ENCODE data around the gene NKPD1.
A peak's percentile ranks its signal among the peaks of the same experiment; 100 is the strongest.

Gene NKPD1

DNA sequence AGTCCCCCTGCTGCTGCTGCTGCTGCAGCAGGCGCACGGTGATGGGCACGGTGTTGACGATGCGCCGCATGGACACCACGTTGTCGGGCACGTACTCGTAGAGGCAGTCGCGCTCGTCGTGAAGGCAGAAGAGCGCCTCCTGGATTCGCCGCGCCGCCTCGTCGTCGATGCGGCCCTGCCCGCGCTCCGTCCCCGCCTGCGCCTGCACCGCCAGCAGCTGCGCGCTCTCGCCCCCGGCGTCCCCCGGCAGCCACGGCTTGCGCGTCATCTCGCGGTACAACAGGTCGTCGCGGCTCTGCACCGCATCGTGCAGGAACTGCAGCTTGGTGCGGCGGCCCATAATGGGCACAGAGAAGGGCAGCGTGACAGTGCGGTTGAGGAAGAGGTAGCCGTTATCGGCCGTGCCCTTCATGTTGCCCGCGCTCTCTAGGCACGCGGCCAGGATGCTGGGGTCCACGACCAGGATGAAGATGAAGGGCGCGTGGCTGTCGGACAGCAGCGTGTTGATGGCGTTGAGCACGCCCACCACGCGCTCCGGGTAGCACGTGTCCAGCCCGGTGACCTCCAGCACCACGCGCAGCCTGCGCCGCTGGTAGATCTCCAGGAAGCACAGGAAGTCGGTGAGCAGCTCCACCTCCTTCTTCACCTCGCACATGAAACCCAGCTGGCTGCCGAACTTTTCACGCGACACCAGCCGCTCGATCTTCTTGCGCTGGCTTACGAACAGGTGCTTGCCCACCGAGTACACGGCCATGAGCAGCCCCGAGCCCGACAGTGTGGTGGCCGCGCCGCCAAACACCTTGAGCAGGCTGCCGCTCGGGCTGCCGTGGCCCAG, 8.1 kb downstream of the NKPD1 start:
- H3K36me3 Mint-ChIP-seq, result no peaks in the 10 kb centered on the region
- no peaks in the 10 kb centered on the region for H3K9me3 Mint-ChIP-seq (ENCODE audit: low read depth)
- H3K4me1 Mint-ChIP-seq (ENCODE audit: low read depth), result peaks cover 22% of the 10 kb centered on the region
- peak overlapping the region; percentile 66 for H3K27ac Mint-ChIP-seq
- H3K4me3 Mint-ChIP-seq, result peak overlapping the region; percentile 78
- no peaks in the 10 kb centered on the region for H3K27me3 Mint-ChIP-seq

- Mint-ChIP-seq H3K27ac (peak overlapping the region; percentile 28), H3K9me3 (ENCODE audit: low read depth) (no peaks in the 10 kb centered on the region), H3K36me3 (no peaks in the 10 kb centered on the region), H3K4me3 (peak overlapping the region; percentile 64), H3K27me3 (no peaks in the 10 kb centered on the region), H3K4me1 (ENCODE audit: low read depth) (peaks cover 22% of the 10 kb centered on the region)
Observed at GRCh38 chr19:45151821-45152503, 8.8 kb downstream of the NKPD1 start.

GRCh38 chr19:45151320-45151719, 9.5 kb downstream of the NKPD1 start:
- H3K27me3 Mint-ChIP-seq, result no peaks in the 10 kb centered on the region
- peaks cover 22% of the 10 kb centered on the region for H3K4me1 Mint-ChIP-seq (ENCODE audit: low read depth)
- H3K4me3 Mint-ChIP-seq, result peak overlapping the region; percentile 64
- H3K9me3 Mint-ChIP-seq (ENCODE audit: low read depth), result no peaks in the 10 kb centered on the region
- no peaks in the 10 kb centered on the region for H3K36me3 Mint-ChIP-seq
- peak overlapping the region; percentile 28 for H3K27ac Mint-ChIP-seq

DNA sequence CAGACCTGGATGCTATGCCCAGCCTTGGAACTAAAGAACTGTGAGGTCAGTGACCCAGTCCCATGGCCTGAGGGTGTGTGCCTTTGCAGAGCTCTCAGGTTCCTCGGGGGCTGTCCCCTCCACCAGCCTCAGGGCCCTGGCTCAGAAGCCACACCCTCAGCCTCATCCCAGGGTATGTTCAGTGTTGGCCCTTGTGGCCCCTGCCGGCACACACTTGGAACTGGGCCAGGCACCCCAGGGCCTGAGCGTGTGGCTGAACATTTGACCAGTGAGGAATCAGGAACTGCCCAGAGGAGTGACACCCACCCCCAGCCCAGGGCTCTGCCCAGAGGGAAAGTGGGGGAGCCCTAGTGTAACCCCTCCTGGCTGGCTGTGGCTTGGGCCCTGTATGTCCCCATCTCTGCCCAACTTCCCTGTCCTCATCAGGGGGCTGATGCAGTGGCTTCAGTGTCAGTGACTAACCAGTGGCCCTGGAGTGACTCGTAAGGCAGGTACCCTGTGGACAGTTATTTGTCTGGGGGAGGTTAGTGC, 10.0 kb downstream of the NKPD1 start:
- H3K9me3 Mint-ChIP-seq (ENCODE audit: low read depth), result no peaks in the 10 kb centered on the region
- H3K4me1 Mint-ChIP-seq (ENCODE audit: low read depth), result peaks cover 22% of the 10 kb centered on the region
- H3K27me3 Mint-ChIP-seq, result no peaks in the 10 kb centered on the region
- no peaks in the 10 kb centered on the region for H3K36me3 Mint-ChIP-seq
- peak overlapping the region; percentile 64 for H3K4me3 Mint-ChIP-seq
- H3K27ac Mint-ChIP-seq, result no peak overlapping the region

GRCh38 chr19:45150180-45150579, 10.6 kb downstream of the NKPD1 start:
- no peak overlapping the region for H3K27ac Mint-ChIP-seq
- H3K36me3 Mint-ChIP-seq, result no peaks in the 10 kb centered on the region
- no peak overlapping the region for H3K4me3 Mint-ChIP-seq
- H3K9me3 Mint-ChIP-seq (ENCODE audit: low read depth), result no peaks in the 10 kb centered on the region
- H3K4me1 Mint-ChIP-seq (ENCODE audit: low read depth), result peaks cover 22% of the 10 kb centered on the region
- H3K27me3 Mint-ChIP-seq, result no peaks in the 10 kb centered on the region

DNA sequence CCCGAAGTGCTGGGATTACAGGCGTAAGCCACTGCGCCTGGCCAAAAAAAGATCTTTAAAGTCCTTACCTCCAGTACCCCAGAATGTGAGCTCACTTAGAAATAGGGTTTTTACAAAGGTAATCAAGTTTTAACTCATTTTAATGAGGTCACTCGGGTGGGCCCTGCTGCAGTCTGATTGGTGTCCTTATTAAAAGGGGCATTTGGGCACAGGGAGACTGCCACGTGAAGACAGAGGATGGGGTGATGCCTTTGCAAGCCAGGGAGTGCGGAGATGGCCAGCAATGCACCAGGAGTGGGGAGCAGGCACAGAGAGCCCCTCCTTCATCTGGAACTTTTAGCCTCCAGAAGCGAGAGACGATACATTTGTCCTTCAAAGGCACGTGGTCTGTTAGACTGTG, 11.7 kb downstream of the NKPD1 start:
- Mint-ChIP-seq H3K27me3 (no peaks in the 10 kb centered on the region), H3K36me3 (no peaks in the 10 kb centered on the region), H3K9me3 (ENCODE audit: low read depth) (no peaks in the 10 kb centered on the region), H3K4me3 (no peak overlapping the region), H3K4me1 (ENCODE audit: low read depth) (peaks cover 18% of the 10 kb centered on the region), H3K27ac (no peak overlapping the region)

DNA sequence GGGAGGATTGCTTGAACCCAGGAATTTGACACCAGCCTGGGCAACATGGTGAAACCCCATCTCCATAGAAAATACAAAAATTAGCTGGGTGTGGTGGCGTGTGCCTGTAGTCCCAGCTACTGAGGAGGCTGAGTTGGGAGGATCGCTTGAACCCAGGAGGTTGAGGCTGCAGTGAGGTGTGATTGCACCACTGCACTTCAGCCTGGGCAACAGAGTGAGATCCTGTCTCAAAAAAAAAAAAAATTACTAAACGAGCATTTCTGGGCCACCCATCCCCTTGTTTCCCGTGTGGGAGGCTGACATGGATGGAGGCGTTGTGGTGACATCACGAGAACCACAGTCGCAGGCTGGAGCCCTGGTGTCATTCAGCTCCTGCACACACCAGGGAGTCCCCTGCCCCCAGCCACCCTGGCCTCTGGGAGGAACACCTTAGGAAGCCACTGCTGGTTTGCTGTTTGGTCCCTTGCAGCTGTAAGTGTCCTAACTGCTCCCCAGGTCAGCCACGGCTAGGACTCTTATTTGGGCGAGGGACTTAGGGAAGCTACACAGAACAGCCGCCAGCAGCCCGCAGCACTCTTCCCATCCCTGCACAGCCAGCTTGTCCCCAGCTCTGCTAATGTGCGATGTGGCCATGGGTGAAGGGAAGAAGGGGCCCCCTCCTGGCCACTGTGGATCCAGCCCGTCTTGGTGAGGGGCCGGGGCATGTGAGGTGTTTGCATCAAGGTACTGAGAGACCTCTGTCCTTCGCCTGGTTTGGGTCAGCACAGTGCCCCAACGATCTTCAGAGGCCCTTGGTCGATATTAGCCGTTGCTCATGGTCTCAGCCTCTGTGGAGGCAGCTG, 12.7 kb downstream of the NKPD1 start:
- Mint-ChIP-seq H3K4me1 (ENCODE audit: low read depth) (peaks cover 14% of the 10 kb centered on the region), H3K36me3 (peaks cover under 1% of the 10 kb centered on the region), H3K9me3 (ENCODE audit: low read depth) (no peaks in the 10 kb centered on the region), H3K4me3 (no peak overlapping the region), H3K27ac (no peak overlapping the region), H3K27me3 (no peaks in the 10 kb centered on the region)

GRCh38 chr19:45146741-45147205, 14.0 kb downstream of the NKPD1 start:
- no peak overlapping the region for H3K27ac Mint-ChIP-seq
- H3K4me1 Mint-ChIP-seq (ENCODE audit: low read depth), result peaks cover 10% of the 10 kb centered on the region
- no peaks in the 10 kb centered on the region for H3K9me3 Mint-ChIP-seq (ENCODE audit: low read depth)
- H3K4me3 Mint-ChIP-seq, result no peak overlapping the region
- peaks cover 2% of the 10 kb centered on the region for H3K36me3 Mint-ChIP-seq
- H3K27me3 Mint-ChIP-seq, result no peaks in the 10 kb centered on the region

DNA sequence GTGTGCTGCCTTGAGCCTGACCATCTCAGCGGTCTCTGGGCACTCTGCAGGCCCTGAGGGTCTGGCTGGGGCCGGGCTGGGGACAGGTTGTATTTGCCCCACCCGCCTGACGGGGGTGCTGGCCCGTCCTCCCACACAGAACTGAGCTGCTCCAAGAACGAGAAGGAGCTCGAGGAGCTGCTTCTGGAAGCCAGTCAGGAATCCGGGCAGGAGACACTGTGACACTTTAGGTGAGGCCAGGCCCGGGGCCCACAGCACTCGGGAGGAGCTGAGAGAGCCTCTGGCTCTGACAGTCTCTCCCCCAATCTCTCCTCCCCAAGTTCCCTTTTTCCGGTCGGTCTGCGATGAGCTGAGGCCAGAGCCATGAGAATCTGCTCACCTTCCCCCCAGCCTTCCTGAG, 14.5 kb downstream of the NKPD1 start:
- Mint-ChIP-seq H3K4me3 (no peak overlapping the region), H3K9me3 (ENCODE audit: low read depth) (no peaks in the 10 kb centered on the region), H3K4me1 (ENCODE audit: low read depth) (peaks cover 6% of the 10 kb centered on the region), H3K27ac (no peak overlapping the region), H3K36me3 (peaks cover 2% of the 10 kb centered on the region), H3K27me3 (no peaks in the 10 kb centered on the region)

DNA sequence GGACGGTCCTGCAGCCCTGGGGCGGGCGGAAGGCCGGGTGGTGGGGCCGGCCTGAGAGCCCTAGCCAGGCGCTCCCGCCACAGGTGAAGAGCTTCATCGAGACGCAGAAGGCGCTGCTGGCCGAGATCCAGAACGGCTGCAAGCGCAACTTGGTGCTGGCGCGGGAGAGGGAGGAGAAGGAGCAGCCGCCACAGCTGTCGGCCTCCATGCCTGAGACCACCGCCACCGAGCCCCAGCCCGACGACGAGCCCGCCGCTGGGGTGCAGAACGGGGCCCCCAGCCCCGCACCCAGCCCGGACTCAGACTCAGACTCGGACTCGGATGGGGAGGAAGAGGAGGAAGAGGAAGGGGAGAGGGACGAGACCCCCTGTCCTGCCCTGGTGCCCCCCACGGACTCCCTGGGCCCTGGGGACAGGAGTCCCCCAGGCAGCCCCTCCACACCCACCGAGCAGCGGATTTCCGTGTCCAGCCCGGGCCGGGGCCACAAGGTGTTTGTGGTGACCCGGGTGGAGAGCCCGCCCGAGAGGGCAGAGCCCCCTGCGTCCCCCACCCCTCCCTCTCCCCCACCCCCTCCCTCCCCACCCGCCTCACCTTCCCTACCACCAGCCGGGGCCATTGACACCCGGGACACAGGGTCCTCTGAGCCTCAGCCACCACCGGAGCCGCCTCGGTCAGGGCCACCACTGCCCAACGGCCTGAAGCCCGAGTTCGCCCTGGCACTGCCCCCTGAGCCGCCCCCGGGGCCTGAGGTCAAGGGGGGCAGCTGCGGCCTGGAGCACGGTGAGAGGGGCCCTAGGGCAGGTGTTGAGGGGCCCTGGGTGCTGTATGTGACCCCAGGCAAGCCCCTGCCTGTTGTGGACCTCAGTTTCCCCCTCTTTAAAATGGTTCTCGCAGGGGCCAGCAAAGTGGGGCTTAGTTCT, 15.3 kb downstream of the NKPD1 start:
- H3K27ac Mint-ChIP-seq, result no peak overlapping the region
- H3K27me3 Mint-ChIP-seq, result no peaks in the 10 kb centered on the region
- peaks cover 6% of the 10 kb centered on the region for H3K4me1 Mint-ChIP-seq (ENCODE audit: low read depth)
- peaks cover 2% of the 10 kb centered on the region for H3K36me3 Mint-ChIP-seq
- H3K9me3 Mint-ChIP-seq (ENCODE audit: low read depth), result no peaks in the 10 kb centered on the region
- no peak overlapping the region for H3K4me3 Mint-ChIP-seq

GRCh38 chr19:45144431-45145269, 16.1 kb downstream of the NKPD1 start:
- H3K9me3 Mint-ChIP-seq (ENCODE audit: low read depth), result no peaks in the 10 kb centered on the region
- peaks cover 2% of the 10 kb centered on the region for H3K36me3 Mint-ChIP-seq
- H3K27me3 Mint-ChIP-seq, result no peaks in the 10 kb centered on the region
- peaks cover 6% of the 10 kb centered on the region for H3K4me1 Mint-ChIP-seq (ENCODE audit: low read depth)
- H3K4me3 Mint-ChIP-seq, result no peak overlapping the region
- no peak overlapping the region for H3K27ac Mint-ChIP-seq

- Mint-ChIP-seq H3K4me3 (no peak overlapping the region), H3K27me3 (no peaks in the 10 kb centered on the region), H3K36me3 (peaks cover 2% of the 10 kb centered on the region), H3K9me3 (ENCODE audit: low read depth) (no peaks in the 10 kb centered on the region), H3K4me1 (ENCODE audit: low read depth) (no peaks in the 10 kb centered on the region), H3K27ac (no peak overlapping the region)
Observed at GRCh38 chr19:45142726-45143110, 18.1 kb downstream of the NKPD1 start.

DNA sequence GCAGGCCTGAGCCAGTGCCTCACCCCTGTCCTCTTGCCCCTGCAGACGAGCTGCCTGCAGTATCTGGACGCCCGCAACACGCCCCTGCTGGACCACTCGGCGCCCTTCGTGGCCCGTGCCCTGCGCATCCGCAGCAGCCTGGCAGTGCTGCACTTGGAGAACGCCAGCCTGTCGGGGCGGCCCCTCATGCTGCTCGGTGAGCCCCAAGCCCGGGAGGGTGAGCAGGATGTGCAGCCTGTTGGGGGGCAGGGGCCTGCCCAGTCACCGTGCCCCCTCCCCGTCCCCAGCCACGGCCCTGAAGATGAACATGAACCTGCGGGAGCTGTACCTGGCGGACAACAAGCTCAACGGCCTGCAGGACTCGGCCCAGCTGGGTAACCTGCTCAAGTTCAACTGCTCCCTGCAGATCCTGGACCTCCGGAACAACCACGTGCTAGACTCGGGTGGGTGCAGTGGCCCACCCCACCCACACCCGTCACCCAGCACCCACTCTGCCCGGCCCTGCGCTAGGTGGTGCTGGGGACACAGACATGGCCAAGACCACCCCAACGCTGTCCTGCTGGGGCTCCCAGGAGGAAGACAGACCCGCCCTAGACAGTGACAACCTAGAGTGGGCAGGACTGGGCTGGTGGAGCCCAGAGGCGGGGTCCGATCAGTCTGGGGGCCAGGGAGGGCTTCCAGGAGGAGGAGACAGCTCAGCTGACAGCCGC, 18.6 kb downstream of the NKPD1 start:
- H3K9me3 Mint-ChIP-seq (ENCODE audit: low read depth), result no peaks in the 10 kb centered on the region
- H3K27ac Mint-ChIP-seq, result no peak overlapping the region
- no peaks in the 10 kb centered on the region for H3K4me1 Mint-ChIP-seq (ENCODE audit: low read depth)
- H3K27me3 Mint-ChIP-seq, result no peaks in the 10 kb centered on the region
- H3K4me3 Mint-ChIP-seq, result no peak overlapping the region
- H3K36me3 Mint-ChIP-seq, result peaks cover 2% of the 10 kb centered on the region

Measured in activated naive CD8-positive, alpha-beta T cell (primary cell).